Germinal center (tissue), 1 donor: ENCODE results near the gene IFT88.

Experiments used
- DNase-seq: peaks from one replicate; pipeline ENCODE4 v3.0.0; 2012; ENCODE audit warnings: mixed read lengths, low spot score

The IFT88 gene

GRCh38 chr13:20686863-20687579, 120.1 kb downstream of the IFT88 start:
- DNase-seq, result no peak

DNA sequence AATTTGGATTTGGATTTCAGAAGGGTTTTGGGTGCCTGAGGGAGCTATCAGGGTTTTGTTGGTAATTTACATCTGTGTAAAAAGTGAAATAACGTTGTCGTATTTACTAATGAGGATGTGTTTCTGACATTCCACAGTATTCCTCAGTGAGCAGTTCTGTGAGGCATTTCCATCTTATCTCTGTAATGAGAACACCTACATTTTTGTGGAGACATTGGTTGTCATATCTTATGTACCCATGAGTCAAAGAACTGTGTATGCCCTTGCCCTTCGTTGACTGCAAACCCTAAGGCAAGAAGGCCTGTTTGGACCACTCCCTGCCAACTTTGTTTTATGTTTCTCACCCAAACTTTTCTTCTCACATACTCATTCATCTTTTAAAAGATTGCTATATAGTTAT, 122.3 kb downstream of the IFT88 start:
- no peak for DNase-seq

DNA sequence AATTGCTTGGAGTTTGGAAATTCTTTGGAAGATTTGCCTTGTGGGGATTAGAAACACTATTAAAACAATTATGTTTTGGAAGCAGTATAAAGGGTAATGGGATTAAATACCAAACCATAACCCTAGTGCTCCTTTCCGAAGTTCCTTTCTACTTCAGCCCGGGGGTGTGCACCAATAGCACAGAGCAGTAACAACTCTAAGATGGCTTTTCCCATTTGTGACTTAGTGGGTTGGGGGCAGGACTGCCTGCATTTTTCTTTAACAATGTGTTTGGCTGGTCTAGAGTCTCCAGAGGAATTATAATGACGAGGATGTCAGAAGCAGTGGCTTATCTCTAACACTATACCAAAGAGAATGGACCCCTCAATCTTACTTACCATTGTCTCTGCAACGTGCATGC, 124.7 kb downstream of the IFT88 start:
- DNase-seq, result no peak

- DNase-seq, result no peak
These were observed 129.1 kb downstream of the IFT88 start for GRCh38 chr13:20696073-20696472.

DNA sequence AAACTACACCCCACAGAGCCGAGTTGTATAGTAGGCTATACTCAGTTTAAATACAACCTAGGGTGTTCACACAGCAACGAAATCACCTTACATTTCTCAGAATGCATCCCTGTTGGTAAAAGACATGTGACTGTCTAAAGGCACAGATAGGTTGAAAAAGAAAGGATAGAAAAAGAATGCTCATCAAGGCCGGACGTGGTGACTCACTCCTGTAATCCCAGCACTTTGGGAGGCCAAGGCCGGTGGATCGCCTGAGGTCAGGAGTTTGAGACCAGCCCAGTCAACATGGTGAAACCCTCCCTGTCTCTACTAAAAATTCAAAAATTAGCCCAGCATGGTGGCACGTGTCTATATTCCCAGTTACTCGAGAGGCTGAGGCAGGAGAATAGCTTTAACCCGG, 132.8 kb downstream of the IFT88 start:
- DNase-seq, result no peak

- DNase-seq, result no peak
These were observed 133.3 kb downstream of the IFT88 start for GRCh38 chr13:20700288-20700687.

GRCh38 chr13:20701461-20701860, 134.5 kb downstream of the IFT88 start:
- DNase-seq, result no peak

GRCh38 chr13:20702530-20702914, 135.6 kb downstream of the IFT88 start:
- no peak for DNase-seq

GRCh38 chr13:20702915-20703779, 136.2 kb downstream of the IFT88 start, which contains the start of gene IL17D:
TSS of gene IL17D (plus strand) at chr13:20703699. CDS start at chr13:20704002, 303 bp downstream.
- DNase-seq, result peak; percentile 57

DNA sequence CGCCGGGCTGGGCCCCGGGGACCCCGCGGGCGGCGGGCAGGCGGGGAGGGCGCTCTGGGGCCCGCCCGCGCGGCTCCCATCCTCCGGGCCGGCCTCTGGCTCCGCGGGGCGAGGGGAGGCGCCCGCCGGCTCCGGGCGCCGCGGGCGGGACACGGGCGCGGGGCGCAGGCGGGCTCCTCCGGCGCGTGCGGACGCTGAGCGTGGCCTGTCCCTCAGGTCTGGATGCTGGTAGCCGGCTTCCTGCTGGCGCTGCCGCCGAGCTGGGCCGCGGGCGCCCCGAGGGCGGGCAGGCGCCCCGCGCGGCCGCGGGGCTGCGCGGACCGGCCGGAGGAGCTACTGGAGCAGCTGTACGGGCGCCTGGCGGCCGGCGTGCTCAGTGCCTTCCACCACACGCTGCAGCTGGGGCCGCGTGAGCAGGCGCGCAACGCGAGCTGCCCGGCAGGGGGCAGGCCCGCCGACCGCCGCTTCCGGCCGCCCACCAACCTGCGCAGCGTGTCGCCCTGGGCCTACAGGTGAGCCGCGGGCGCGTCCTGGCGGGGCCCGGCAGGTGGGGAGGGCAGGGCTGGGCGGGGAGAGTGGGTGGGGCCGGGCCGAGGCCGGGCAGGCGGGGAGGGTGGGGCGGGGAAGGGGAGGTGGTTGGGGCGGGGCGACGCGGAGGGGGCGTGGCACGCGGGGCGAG, 137.0 kb downstream of the IFT88 start:
- peak; percentile 88 for DNase-seq

DNA sequence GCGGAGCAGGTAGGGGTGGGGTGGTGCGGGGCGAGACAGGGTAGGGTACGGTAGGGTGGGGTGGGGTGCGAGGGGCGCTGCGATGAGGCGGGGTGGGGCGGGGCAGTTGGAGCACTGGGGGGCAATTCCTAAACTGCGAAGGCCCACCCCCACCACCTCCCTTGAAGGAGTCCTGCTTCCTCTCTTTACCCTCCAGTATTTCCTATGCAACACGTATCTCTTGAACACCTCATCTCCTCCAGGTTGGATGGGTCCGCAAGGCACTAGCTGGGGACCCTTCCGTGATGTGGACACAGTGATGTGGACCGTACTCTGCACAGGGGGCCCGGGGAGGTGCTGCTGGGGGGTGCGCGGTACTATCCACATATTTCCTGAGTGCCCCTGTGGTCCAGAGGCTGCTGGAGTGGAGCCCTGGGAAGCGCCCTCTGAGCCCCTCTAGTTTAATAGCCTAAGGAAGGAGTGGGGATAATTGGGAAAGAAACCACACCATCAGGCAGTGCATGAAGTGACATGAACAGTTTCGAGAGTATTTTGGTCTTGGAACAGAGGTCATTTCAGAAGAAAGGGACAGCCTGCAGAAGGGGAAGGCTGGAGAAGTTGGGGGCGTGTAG, 137.6 kb downstream of the IFT88 start:
- DNase-seq, result no peak

GRCh38 chr13:20706661-20707060, 139.7 kb downstream of the IFT88 start:
- DNase-seq, result no peak

DNA sequence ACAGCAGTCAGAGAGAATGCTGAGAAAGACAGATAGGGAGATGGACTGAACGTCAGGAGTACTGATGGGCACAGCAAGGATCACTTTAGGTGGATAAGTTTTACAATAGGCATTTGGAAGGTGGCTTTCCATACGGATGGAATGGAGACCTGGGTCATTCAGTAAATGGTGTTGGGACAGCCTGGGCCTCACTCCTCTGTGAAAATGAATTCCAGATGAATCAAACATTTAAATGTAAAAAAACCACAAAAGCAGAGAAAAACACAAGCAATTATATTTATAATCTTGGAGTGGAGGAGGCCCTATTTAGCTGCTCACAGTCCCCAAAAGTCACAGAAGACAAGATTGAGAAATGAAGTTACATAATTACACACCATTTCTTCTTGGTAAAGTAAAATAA, 141.3 kb downstream of the IFT88 start:
- no peak for DNase-seq

DNA sequence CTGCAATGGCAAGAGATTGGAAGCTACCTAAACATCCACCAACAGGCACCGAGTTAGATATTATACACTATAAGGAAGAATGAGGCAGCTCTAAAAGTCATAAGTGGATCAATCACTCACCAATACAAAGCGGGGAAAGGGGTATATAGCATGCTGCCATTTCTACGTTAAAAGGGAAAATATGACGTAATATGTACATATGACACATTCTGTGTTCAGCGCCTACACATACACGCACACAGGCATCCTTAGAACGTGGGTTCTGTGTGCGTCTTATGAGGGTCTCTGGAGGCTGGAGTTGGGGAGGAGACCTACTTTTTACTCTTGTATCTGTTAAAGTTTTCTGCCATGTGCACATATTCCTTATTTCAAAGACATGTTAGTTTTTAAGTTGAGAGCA, 142.4 kb downstream of the IFT88 start:
- DNase-seq, result no peak

GRCh38 chr13:20709782-20710181, 142.8 kb downstream of the IFT88 start:
- DNase-seq, result no peak

- DNase-seq, result no peak
These were observed 144.5 kb downstream of the IFT88 start for GRCh38 chr13:20711301-20712044.

DNA sequence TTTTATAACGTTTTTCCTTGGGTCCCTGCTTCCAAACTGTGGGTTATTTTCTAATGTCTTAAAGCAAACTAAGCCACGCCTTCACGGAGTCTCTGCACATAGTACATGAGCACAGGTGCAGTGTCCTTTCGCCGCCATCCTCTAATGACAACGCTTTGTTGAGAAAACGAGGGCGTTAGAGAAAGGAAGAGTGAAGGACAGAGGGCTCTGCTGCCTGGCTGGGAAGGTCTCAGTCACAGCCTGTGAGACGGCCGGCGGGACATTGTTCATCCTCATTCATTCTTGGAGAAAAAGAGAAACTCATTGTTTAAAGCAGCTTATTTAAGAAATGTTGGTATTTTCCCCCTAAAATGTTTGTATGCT, 146.0 kb downstream of the IFT88 start:
- DNase-seq, result no peak

GRCh38 chr13:20713751-20714150, 146.8 kb downstream of the IFT88 start:
- DNase-seq, result no peak

- DNase-seq, result no peak
These were observed 147.2 kb downstream of the IFT88 start for GRCh38 chr13:20714161-20714560.

DNA sequence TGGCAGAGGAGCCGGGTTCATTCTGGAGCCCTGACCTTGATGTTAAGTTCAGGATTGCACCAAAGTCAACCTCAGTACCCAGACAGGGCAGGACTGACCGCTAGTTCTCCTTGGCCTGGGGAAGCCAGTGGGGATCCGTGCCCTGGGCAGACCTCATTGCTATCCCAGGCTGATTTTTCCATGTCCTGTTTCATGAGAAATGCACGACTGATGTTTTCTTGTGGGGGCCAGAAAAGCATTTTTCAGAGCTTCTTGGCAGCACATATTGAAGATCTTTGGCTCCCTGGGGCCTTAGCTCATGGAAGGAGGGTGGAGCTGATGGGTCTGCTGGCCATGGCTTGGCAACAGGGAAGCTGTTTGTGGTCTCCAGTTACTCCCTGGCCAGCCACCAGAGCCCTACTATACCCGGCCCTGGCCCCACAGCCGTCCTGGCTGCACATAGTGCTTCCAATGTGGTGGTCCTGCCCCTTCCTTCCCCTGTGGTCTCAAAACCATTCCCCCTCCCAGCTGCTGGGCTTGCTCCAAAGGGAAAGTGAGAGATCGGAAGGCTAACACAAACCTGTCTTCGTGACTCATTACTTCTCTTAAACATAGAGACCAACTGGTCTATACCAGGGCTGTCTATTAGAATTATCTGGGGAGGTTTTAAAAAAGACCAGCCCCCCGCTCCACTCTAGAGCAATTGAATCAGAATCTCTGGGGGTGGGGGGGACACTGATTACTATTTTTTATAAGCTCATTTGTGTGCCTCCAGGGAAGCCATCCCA, 147.8 kb downstream of the IFT88 start:
- DNase-seq, result no peak

DNA sequence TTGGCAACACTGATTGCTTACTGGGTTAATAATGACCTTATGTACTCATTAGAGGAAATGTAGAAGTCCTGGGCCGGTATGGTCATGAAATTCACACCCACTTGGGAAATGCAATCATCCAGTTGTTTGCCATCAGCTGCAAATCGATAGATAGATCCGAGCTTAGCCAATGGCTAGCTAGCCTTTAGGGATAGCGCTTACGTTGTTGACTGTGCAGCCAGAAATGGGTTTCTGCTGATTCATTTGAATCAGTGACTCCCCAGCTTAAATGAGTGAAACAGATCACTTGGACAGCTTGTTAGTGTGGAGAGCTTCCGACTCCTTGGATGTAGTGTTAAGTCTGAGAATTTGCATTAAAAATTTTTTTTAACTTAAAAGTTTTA, 148.4 kb downstream of the IFT88 start:
- DNase-seq, result no peak
